GM11168 (cell line): Measurements from ENCODE around the gene NAV2.

ENCODE experiments used
- in situ Hi-C: fragments of 300-500 bp; cut with MboI; formaldehyde crosslinking; loops from one replicate; pipeline ENCODE4 v1.12.0; 2022; ENCODE audit warnings: low sequenced_read_pairs; ENCODE audit not compliant: unreplicated experiment

NAV2 gene, protein sequence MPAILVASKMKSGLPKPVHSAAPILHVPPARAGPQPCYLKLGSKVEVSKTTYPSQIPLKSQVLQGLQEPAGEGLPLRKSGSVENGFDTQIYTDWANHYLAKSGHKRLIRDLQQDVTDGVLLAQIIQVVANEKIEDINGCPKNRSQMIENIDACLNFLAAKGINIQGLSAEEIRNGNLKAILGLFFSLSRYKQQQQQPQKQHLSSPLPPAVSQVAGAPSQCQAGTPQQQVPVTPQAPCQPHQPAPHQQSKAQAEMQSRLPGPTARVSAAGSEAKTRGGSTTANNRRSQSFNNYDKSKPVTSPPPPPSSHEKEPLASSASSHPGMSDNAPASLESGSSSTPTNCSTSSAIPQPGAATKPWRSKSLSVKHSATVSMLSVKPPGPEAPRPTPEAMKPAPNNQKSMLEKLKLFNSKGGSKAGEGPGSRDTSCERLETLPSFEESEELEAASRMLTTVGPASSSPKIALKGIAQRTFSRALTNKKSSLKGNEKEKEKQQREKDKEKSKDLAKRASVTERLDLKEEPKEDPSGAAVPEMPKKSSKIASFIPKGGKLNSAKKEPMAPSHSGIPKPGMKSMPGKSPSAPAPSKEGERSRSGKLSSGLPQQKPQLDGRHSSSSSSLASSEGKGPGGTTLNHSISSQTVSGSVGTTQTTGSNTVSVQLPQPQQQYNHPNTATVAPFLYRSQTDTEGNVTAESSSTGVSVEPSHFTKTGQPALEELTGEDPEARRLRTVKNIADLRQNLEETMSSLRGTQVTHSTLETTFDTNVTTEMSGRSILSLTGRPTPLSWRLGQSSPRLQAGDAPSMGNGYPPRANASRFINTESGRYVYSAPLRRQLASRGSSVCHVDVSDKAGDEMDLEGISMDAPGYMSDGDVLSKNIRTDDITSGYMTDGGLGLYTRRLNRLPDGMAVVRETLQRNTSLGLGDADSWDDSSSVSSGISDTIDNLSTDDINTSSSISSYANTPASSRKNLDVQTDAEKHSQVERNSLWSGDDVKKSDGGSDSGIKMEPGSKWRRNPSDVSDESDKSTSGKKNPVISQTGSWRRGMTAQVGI (N-terminal part only)

DNA sequence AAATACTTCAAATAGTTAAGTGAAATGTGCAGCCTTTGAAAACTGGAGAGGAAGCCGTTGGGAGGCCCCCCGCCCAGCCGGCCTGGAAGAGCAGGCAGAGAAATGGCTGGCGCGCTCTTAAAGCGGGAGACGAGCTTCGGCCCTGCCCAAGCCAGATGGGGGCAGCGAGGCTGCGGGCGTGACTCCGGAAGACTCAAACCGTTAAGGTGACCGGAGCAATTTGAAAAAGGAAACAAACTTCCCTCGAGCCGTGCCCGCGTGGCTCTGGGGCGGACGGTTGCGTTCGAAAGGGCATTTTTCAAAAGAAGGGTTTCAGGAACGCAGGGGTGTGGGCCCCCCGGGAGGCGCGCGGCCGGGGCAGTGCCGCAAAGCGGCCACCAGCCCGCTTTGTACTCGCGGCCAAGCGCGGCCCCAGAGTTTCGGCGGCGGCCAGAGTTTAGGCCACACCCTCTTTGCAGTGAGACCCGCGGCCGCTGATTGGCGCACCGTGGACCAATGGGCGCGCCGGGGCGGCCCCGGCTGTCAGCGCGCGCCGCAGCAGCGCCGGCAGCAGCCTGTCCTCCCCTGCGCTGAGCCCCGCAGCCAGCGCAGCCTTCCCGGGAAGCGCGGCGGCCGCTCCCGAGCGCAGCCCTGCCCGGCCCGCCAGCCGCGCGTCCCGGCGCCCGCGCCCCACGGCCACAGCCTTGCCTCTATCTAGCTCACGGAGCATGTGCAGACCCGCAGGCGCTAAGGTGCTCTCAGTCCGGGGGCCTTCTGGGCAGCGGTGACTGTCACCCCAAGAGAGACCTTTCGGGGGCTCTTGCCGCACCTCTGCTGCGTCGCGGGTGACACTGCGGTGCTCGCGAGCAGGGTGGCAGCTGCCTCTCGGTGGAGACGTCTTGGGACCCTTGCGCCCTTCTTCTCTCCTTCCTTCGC is at the start of gene NAV2:
Gene NAV2, plus strand, starts transcription at position 557 of the 915 bp plus-strand sequence. CDS start 859 bp downstream, outside the sequence.
- in situ Hi-C loops, result no loop called here

DNA sequence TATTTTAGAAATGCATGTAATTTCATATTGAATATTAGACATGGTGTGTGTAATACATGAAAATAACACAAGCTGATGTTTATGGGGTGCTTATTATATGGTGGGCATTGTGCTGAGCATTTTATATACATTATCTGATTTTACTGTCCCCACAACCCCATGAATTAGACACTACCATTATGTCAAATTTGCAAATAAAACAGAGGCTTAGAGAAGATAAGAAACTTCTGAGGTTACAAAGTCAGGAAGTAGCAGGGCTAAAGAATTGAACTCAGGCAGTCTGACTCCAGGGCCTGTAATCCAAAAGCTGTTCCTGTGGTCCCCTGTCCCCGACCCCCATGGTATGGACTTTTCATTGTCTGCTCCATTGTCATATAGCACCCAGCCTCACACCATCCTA is 49.4 kb upstream of the NAV2 start:
- in situ Hi-C loops, result no loop called here

DNA sequence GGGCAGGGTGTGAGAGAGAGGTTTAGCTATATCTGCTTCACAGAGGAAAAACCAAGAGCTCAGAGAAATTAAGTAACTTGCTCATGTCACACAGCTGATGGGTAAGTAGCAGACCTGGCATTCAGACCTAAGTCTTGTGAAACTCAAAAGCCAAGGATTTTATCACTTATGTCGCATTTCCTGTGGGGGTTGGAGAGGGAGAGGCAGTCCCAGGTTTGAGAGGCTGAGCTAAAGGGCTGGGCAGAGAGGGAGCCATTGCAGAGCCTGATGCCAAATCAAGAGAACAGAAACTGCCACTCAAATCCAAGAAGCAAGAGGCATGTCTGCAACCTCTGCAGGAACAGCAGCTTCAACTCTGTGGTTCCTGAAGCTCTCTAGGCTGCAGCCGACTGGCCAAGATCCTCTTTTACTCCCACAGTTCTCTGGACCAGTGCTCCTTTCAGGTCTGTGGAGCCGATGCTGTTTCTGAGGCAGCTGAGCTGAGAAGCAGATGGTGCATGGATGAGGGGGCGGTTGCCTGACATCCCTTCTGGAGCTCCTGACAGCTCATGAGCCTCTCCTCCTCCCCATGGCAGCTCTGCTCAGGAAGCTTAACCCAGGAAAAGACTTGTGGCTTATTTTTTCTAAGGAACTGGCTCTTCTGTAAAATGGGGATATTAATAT is 47.6 kb upstream of the NAV2 start:
- in situ Hi-C loops, result no loop called here

DNA sequence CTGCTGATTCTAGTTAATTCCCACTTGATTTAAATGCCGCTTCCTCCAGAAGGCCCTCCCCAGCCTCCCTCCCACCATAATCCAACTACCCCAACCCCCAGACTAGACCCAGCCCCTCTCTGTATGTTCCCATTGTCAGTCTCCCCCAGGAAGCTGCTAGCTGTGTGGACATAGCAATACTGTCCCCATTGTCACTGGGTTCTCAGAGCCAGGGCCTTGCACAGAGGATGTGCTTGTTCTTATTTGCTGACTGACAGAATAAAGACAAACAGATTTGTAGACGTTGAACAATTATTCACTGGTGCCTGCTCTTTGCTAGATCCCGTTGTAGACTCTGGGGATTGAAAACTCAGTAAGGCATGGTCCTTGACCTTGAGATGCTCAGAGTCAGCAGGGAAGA is 45.7 kb upstream of the NAV2 start:
- in situ Hi-C loops, result no loop called here

DNA sequence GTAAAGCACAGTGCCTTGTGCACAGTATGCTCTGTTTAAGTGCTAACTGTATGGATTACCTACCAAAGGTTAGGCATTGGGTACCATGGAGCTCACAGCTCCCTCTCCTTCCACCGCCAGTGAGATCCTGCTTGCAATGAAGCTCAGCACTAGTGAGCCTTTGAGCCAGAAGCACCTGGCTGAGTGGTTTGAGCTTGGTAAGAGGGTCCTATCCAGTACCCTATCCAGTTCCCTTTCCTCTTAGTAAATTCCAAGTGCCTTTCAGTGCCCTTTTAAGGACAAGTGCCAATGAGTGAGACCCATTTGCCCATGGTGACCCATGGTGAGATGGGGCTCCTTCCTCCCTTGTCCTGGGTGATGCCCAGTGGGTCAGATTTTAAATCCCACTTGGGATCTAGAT is 43.1 kb upstream of the NAV2 start:
- in situ Hi-C loops, result no loop called here

DNA sequence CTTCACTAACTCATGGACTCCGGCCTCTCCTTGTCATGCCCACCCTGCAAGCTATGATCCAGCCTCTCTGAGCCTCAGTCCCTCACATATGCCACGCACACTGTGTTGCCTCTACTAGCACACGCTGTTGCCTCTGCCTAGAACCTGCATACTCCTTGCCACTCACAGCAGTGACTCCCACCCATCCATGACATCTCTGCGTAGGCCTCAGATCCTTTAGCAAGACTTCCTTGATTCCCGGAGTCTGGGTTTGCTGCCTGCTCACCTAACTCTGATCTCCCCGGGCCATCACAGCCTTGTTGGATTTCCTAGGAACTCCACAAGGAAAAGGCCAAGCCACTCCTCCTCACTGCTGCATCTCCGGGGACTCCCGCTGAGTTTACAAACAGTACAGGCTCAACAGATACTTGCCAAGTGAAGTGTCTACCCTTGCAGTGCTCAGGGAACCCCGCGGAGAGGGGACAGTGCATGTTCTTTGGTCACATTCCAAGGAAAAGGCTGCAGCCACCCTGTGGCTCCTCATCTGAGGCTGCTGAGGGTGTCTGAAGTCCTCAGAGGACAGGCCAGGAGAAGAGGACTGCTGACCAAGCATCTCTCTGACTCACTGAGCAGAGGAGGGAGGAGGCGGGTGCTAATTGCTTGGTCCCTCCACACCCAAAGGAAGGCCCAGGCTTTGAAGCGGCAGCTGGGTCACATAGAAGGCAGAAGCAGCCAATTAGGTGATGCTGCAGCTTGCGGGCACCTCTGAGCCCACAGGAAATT is 42.4 kb upstream of the NAV2 start:
- in situ Hi-C loops, result no loop called here

DNA sequence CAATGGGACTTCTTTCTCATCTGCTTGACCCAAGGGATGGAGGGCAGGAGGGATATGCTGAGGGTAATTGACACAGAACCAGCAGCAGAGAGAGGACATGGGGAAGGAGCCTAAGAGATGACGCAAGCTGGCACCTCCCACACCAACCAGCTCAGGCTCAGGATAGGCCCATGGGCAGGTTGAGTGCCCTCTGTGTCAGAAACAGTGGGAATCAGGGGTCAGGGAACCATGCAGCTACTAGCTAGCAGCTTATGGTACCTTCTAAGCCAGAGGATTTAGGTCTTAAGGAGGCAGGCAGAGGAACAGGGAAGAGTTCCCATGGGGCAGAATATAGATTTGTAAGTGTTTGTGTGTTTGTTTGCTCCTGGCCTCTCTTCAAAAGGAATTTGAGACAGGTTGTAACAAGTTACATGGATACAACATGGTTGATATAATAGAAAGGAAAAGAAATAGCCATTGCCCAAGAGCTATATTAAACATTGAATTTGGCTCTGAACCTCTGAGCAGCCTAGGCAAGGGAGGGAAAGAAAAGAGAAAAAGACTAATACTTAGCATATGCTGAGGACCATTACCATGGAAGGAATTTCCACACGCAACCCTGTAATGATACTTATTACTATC is 39.9 kb upstream of the NAV2 start:
- in situ Hi-C loops, result no loop called here

DNA sequence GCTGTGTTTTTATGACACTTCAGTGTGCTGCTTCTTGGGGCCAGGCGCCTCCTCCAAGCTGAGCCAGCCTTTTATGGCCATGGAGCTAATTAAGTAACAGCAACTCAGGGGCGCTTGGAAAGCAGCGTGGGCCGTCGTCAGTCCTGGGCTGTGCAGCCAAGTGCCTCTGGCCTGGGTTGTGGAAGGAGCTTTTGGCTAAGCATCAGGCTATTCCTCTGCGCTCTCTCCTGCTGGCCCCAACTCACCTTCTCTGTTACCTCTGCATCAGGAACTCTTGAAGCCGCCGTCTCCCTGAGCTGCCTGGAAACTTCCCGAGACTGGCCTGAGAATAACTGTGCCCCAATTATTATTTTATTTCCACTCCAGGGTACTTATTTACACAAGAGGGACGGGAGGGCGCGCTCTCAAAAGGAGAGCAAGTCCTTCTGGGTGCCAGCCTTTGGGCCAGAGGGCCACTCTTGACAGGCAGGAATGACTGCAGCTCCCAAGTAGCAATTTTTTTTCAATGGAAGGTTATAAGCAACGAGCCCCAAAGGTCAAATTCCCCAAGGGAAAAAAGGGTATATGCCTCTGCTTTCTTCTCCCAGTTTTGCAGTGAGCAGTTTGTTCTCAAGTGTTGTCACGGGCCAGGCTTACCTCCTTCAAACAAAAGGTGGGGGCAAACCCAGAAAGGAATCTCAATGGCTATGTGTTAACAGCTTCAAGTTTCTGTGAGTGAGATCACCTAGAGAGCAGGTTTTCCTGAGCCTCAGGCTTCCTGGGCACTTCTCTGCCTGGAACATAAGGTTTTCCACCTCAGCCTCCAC is 38.5 kb upstream of the NAV2 start:
- in situ Hi-C loops, result no loop called here

DNA sequence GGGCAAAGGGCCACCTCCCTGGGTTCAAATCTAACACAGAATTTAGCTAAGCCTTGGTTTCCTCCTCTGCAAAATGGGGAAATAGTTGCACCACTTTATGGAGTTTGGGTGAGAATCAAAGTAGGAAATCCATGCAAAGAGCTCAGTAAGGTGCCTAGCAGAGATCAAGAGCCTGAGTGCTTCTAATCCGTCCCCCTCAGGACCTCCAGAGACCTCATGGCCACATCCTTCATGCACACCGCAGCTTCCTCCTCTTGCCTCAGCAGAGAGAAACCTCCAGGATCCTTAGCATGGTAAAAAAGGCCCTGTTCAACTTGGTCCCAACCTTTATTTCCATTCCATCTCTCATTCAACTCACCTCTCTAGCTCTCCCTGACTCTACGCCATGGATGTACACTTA is 37.8 kb upstream of the NAV2 start:
- in situ Hi-C loops, result no loop called here

DNA sequence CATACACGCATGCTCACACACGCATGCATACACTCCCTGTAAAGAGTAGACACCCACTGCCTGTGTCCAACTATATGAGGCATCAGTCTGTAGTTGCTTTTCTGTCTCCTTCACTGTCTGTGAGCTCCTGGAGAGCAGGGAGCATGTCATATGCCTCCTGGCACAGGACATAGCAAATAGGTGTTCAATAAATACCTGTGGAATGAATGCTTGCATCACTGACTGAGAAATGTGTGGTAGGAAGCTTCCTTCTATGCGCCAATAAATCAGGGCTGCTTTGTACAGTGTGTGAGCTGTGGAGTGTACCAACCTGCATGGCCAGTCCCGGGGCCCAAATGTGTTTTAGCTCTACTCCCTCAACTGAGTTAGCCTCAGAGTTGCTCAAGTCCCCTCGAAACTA is 37.2 kb upstream of the NAV2 start:
- in situ Hi-C loops, result no loop called here

DNA sequence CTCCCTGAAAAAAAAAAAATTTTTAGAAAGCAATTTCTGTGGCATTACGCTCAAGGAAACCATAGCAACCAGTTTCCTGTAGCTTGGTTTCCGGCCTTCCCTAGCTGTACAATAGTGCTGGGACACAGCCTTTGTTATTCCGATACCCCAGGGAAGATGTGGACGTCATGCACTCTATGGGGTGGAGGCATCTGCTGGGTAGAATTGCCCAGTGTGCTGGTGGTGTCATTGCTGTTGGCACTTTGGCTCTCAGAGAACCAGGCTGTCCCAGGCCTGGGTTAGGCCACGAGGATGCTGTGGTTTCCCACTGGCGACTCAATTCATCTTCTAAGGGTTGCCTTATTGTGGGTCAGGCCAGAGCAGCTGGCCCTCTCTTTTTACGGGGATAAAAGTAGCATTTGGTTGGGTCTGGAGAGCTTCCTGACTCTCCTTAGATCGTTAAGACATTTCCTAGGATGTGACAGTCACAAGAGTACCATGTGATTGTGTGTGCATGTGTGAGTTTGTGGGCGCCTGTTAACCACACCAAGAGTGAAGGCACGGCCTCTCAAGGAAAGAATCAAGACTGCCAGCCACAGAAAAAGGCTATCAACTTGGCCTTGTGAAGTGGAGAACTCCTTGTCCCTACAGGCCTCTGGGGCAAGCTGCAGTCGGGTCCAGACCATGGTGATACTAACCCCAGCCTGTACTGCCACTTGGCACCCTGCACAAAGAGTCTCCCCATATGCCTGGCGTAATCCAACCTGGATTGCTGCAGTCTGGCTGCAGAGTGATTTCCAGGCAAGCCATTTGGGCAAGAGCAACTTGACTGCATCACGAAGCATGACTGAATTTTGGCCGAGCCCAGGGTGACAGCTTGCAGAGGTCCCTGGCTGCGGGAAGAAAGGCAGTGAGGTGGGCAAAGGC is 35.9 kb upstream of the NAV2 start:
- in situ Hi-C loops, result no loop called here

DNA sequence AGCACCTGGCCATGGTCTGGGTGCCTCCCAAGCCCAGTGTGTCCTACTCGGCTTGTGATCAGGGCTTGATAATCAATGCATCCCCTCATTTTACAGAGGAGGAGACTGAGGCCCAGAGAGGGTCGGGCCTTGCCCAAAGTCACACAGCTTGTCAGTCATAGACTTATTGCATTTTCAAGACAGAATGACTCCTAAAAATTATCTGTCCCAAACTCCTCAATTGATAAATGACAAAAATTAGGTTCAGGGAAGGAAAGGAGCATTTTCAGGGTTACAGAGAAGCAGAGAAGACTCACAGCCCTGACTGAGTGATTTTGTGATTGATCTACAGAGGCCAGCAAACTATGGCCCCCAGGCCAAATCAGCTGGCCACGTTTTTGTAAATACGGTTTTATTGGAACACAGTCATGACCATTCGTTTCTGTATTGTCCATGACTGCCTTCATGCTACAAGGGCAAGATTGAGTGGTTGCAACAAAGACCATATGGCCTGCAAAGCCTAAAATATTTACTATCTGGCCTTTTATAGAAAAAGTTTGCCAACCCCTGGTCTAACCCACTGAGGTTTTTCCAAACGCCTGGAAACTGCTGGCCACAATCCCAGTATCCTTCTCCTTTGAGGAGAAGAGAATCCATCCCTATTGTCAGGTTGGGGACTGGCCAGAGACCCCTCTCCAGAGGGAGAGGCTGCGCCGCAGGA is 35.1 kb upstream of the NAV2 start:
- in situ Hi-C loops, result no loop called here

DNA sequence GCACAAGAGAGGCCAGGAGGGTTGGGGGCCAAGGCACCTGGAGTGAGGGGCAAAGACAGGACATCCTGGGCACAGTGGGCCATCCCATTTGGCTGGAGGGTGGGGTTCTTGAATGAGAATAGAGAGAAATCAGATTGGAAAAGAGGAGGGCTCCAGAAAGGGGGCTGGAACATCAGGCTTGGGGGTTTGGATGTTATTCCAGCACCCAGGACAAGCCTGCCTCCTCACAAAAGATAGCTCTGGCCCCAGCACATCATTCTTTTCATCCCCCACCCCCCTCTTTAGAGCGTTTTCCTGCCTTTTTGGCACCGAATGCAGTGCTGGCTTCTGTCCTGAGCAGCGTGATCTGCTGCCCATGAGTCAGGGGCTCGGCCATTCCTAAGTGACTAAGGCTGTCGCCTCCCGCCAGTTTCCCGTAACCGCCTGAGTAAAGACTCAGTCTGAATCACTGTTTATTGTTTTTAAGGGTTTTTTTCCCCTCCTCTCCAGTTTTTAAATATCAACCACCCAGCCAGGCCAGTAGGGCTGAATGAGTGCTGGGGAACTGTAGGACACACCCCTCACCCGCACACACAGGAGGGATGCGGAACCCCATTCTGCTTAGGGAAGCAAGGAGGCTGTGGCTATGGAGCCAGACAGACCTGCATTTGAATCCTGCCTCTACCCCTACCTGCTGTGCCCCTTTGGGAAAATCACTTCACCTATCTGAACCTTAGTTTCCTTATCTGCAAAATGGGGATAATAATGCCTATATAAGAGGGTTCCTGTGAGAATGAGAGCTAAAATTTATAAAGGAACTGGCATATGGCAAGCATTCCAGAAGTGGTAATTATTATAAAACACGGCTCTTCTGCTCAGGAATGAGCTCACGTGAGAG is 32.4 kb upstream of the NAV2 start:
- in situ Hi-C loops, result no loop called here

DNA sequence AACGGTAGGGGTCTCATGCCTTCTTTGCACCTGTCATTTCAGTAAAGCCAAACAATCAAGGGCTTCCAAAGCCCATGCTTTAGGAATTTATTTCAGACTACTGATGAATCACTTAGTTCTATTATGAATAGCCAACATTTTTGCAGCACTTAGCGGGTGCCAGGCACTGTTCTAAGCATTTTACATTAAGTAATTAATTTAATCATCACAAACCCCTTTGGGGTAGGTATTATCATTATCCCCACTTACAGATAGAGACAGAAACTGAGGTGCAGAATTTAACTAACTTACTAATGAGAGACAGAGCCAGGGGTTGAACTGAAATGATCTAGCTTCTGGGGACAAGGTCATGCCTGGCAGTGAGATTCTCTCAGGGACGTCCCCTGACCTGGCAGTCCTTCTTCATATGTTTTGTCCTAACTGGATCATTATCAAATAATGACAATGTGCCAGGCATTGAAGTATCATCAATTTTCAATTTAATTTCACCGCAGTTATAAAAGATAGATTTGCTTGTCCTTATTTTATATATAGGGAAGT is 31.7 kb upstream of the NAV2 start:
- in situ Hi-C loops, result no loop called here
